A673 (cell line): ENCODE data around the gene NBAS. TPM values are rescaled to one million over a fixed set of nuclear protein-coding genes. Genes with fewer than 3 reads are reported as not detected.

Source experiments
- BruUV-seq: library from RNA; stranded (reverse); fragments of 400-500 nt; replicated peaks from 2 replicates; lab custom pipeline; 2021; lab: Mats Ljungman, UMichigan
- CTCF ChIA-PET: fragments of 300-600 bp; sonication (Branson Sonifier 250); formaldehyde crosslinking; loops from one replicate; lab custom pipeline; 2022; ENCODE audit warnings: antibody characterized with exemption; lab: Charles Lee
- POLR2A ChIA-PET: fragments of 300-600 bp; sonication (Branson Sonifier 250); formaldehyde crosslinking; loops from one replicate; lab custom pipeline; 2022; ENCODE audit warnings: antibody characterized with exemption; ENCODE audit not compliant: low non-redundant PET; lab: Charles Lee
- DNase-seq: peaks from one replicate; pipeline ENCODE4 v3.0.0-alpha.2; 2015; ENCODE audit warnings: low spot score
- H3K27ac ChIP-seq: fragments of 200-600 bp; sonication (generic); 2 replicates; pipeline ENCODE4 v1.5.1; 2016; ENCODE audit warnings: mixed run types, low read depth, mild to moderate bottlenecking, mixed read lengths, antibody characterized with exemption, low read length; ENCODE audit not compliant: poor library complexity, severe bottlenecking
- H3K27me3 ChIP-seq: fragments of 200-600 bp; sonication (generic); replicated peaks from 2 replicates; pipeline ENCODE4 v1.6.1; 2017; ENCODE audit warnings: mixed run types, low read depth, mild to moderate bottlenecking, mixed read lengths, antibody characterized with exemption, low read length; ENCODE audit not compliant: insufficient read depth, poor library complexity
- H3K36me3 ChIP-seq: fragments of 200-600 bp; sonication (generic); 2 replicates; pipeline ENCODE4 v1.6.1; 2016; ENCODE audit warnings: mixed run types, mild to moderate bottlenecking, mixed read lengths, antibody characterized with exemption, low read length; ENCODE audit not compliant: insufficient read depth, poor library complexity, severe bottlenecking
- H3K4me1 ChIP-seq: fragments of 200-600 bp; sonication (generic); 2 replicates; pipeline ENCODE4 v1.6.1; 2017; ENCODE audit warnings: mixed run types, mild to moderate bottlenecking, mixed read lengths, antibody characterized with exemption, low read length; ENCODE audit not compliant: insufficient read depth, poor library complexity, severe bottlenecking
- H3K4me3 ChIP-seq: fragments of 200-600 bp; sonication (generic); 2 replicates; pipeline ENCODE4 v1.5.1; 2016; ENCODE audit warnings: low read depth, mixed run types, mild to moderate bottlenecking, mixed read lengths, low read length; ENCODE audit not compliant: poor library complexity, severe bottlenecking
- H3K9me3 ChIP-seq: fragments of 200-600 bp; sonication (generic); 2 replicates; pipeline ENCODE4 v1.6.1; 2016; ENCODE audit warnings: mixed run types, low read depth, mild to moderate bottlenecking, mixed read lengths, antibody characterized with exemption, low read length; ENCODE audit not compliant: poor library complexity, severe bottlenecking
- EZH2 ChIP-seq: fragments of 200-600 bp; sonication (generic); IDR thresholded peaks from 2 replicates; pipeline ENCODE4 v1.6.1; 2017; ENCODE audit warnings: borderline replicate concordance, low read depth, mild to moderate bottlenecking, mixed read lengths, antibody characterized with exemption, low read length; ENCODE audit not compliant: poor library complexity, severe bottlenecking
- intact Hi-C: fragments of 100-400 bp; cut with micrococcal nuclease; formaldehyde crosslinking; loops from one replicate; pipeline ENCODE4 v1.10.0; 2022; ENCODE audit not compliant: unreplicated experiment
- total RNA-seq: library from RNA; stranded (reverse); gene quantifications from 2 replicates; pipeline ENCODE4 v1.2.3, GENCODE V29; 2021
- TF ChIP-seq, protein P1 (sequence below): fragments of 300-800, 200-600 bp; sonication (generic); conservative IDR thresholded peaks from 2 replicates; pipeline ENCODE4 v1.5.1; 2017; ENCODE audit warnings: low read depth, mild to moderate bottlenecking, antibody characterized with exemption, low read length, moderate library complexity, mixed read lengths

The NBAS gene
- total RNA-seq, 1 experiment from 2014 or later = 38.7 TPM

DNA sequence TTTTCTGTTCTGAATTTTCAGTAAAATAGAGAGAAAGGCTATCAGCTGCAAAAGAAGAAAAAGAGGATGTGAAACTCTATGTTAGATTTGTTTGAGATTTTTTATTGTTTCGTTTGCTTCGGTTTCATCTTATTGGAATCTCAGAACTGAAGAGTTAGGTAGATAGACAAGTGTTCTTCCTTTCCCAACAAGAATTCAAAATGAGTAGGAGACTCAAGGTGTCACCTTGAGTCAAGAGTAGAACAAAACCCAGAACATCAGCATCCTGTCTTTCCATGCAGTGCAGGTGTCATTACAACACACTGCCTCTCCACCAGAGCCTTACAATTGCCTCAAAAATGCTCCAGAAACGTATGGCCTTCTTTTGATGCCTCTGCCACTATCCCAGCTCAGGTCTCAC is 21.1 kb downstream of the NBAS start:
- no TSS peak for BruUV-seq
- Histone ChIP-seq H3K27me3 (no peaks in the 10 kb centered on the region), H3K4me3 (no peak overlapping the region), H3K4me1 (no peaks in the 10 kb centered on the region), H3K27ac (no peak overlapping the region), H3K36me3 (no peaks in the 10 kb centered on the region), H3K9me3 (no peaks in the 10 kb centered on the region)
- intact Hi-C loops = no loop called here
- CTCF ChIA-PET = no interaction called here
- DNase-seq = no peak
- POLR2A ChIA-PET = no interaction called here
- TF ChIP-seq EZH2 = no peak

DNA sequence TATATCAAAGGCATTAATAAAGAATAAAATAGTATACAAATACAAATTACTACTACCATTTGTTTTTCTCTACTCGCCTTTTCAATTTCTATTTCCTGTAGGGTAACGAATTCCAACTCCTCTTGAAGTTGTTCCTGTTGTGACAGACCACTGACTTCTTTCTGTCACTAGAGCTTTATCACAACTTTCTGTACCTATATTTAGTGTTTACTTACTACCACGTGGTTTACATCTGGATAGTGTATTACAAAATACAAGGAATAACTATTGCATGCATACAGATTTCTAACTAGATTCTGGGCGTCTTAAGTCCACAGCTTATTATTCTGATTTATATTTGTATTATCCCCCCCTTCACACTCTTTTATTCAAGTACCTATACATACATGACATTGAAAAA is 22.3 kb downstream of the NBAS start:
- intact Hi-C loops = no loop called here
- Histone ChIP-seq H3K27ac (no peak overlapping the region), H3K36me3 (no peaks in the 10 kb centered on the region), H3K9me3 (no peaks in the 10 kb centered on the region), H3K4me3 (no peak overlapping the region), H3K27me3 (no peaks in the 10 kb centered on the region), H3K4me1 (no peaks in the 10 kb centered on the region)
- no TSS peak for BruUV-seq
- DNase-seq = no peak
- TF ChIP-seq, protein P1, sequence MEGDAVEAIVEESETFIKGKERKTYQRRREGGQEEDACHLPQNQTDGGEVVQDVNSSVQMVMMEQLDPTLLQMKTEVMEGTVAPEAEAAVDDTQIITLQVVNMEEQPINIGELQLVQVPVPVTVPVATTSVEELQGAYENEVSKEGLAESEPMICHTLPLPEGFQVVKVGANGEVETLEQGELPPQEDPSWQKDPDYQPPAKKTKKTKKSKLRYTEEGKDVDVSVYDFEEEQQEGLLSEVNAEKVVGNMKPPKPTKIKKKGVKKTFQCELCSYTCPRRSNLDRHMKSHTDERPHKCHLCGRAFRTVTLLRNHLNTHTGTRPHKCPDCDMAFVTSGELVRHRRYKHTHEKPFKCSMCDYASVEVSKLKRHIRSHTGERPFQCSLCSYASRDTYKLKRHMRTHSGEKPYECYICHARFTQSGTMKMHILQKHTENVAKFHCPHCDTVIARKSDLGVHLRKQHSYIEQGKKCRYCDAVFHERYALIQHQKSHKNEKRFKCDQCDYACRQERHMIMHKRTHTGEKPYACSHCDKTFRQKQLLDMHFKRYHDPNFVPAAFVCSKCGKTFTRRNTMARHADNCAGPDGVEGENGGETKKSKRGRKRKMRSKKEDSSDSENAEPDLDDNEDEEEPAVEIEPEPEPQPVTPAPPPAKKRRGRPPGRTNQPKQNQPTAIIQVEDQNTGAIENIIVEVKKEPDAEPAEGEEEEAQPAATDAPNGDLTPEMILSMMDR = no peak
- ChIA-PET CTCF (no interaction called here), POLR2A (no interaction called here)

DNA sequence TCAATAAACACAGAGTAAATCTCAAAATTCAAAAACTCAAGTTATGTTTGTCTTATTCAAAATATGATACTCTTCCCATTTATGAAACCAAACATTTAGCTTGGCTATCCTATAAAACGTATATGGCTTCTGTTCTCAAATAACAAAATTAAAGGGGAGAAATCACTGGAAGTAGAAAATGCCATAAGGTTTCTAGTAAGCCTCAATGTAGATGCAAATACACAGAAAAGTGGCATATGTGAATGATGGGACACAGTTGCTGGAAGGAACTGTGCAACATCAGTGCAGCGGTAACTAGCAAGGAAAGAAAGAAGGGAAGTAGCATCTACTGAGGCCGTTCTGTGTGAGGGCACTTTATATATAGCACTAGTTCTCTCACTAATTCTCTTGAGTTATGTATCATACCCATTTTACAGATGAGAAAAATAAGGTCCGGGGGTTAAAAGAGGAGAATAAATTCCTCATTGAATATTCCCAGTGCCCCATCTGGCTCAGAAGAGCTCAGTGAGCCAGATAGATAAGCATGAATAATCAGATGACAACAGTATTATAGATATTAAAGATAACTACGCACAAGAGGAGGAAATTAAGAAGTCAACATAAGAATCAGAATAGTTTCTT is 27.2 kb downstream of the NBAS start:
- DNase-seq = no peak
- Histone ChIP-seq H3K27me3 (no peaks in the 10 kb centered on the region), H3K4me3 (no peak overlapping the region), H3K36me3 (peaks cover 5% of the 10 kb centered on the region), H3K9me3 (no peaks in the 10 kb centered on the region), H3K27ac (no peak overlapping the region), H3K4me1 (no peaks in the 10 kb centered on the region)
- POLR2A ChIA-PET = no interaction called here
- CTCF ChIA-PET = no interaction called here
- no TSS peak for BruUV-seq
- intact Hi-C loops = no loop called here
- no peak for TF ChIP-seq EZH2
- TF ChIP-seq, protein P1 = no peak

DNA sequence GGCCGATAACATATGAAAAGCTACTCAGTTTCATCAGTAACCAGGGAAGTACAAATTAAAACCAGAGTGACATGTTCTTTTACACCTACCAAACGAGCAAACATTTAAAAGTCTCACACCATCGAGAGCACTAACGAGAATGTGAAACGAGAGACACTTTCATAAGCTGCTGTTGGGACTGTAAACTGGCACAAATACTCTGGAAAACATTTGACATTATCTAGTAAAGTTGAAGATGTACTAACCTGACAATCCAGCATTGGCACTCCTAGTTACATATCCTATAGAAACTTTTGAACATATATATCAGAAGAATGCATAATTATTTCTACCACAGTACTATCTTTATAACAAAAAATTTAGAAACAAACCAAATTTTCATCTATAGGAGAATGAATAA is 28.1 kb downstream of the NBAS start:
- intact Hi-C loops = no loop called here
- POLR2A ChIA-PET = no interaction called here

More for the DNA sequence above, 28.1 kb downstream of the NBAS start:
- no peak overlapping the region for H3K4me3 ChIP-seq
- H3K9me3 ChIP-seq = no peaks in the 10 kb centered on the region
- no TSS peak for BruUV-seq
- H3K27me3 ChIP-seq = no peaks in the 10 kb centered on the region
- DNase-seq = no peak
- H3K4me1 ChIP-seq = no peaks in the 10 kb centered on the region
- TF ChIP-seq, protein P1 = no peak
- TF ChIP-seq EZH2 = no peak
- CTCF ChIA-PET = no interaction called here
- no peak overlapping the region for H3K27ac ChIP-seq
- peaks cover 5% of the 10 kb centered on the region for H3K36me3 ChIP-seq
